H9 (cell line): ENCODE measurements around the gene RFX4. TPM values are rescaled to one million over a fixed set of nuclear protein-coding genes. Genes with fewer than 3 reads are reported as not detected.

Source experiments
- DNase-seq: peaks from one replicate; pipeline ENCODE4 v3.0.0-alpha.2; 2017
- H2AFZ ChIP-seq: one replicate; pipeline ENCODE4 v1.6.1; 2013; ENCODE audit warnings: mild to moderate bottlenecking, low read length, control low read depth, moderate library complexity
- H2AK5ac ChIP-seq: 2 replicates; pipeline ENCODE4 v1.6.1; 2013; ENCODE audit warnings: low read length, control low read depth, mixed read lengths; ENCODE audit not compliant: insufficient read length
- H2BK120ac ChIP-seq: one replicate; pipeline ENCODE4 v1.6.1; 2013; ENCODE audit warnings: low read depth, mild to moderate bottlenecking, low read length, control low read depth, inconsistent platforms; ENCODE audit not compliant: poor library complexity, severe bottlenecking
- H2BK12ac ChIP-seq: 2 replicates; pipeline ENCODE4 v1.6.1; 2013; ENCODE audit warnings: low read length, control low read depth, mixed read lengths, low read depth; ENCODE audit not compliant: insufficient read length
- H2BK15ac ChIP-seq: 2 replicates; pipeline ENCODE4 v1.6.1; 2013; ENCODE audit warnings: low read depth, low read length, control low read depth
- H2BK20ac ChIP-seq: one replicate; pipeline ENCODE4 v1.6.1; 2013; ENCODE audit warnings: low read depth, mild to moderate bottlenecking, low read length, control low read depth, inconsistent platforms; ENCODE audit not compliant: poor library complexity, severe bottlenecking
- H2BK5ac ChIP-seq: 2 replicates; pipeline ENCODE4 v1.6.1; 2013; ENCODE audit warnings: low read length, control low read depth, mixed read lengths; ENCODE audit not compliant: insufficient read length
- H3K14ac ChIP-seq: 2 replicates; pipeline ENCODE4 v1.6.1; 2013; ENCODE audit warnings: low read length, control low read depth; ENCODE audit not compliant: insufficient read depth
- H3K18ac ChIP-seq: 2 replicates; pipeline ENCODE4 v1.6.1; 2013; ENCODE audit warnings: low read depth, mild to moderate bottlenecking, mixed read lengths, low read length, control low read depth; ENCODE audit not compliant: insufficient read length
- H3K23ac ChIP-seq: 2 replicates; pipeline ENCODE4 v1.6.1; 2013; ENCODE audit warnings: low read length, control low read depth, mixed read lengths, low read depth; ENCODE audit not compliant: insufficient read length
- H3K23me2 ChIP-seq: 2 replicates; pipeline ENCODE4 v1.6.1; 2013; ENCODE audit warnings: low read depth, mild to moderate bottlenecking, mixed read lengths, low read length, control low read depth; ENCODE audit not compliant: insufficient read length, poor library complexity, severe bottlenecking
- H3K27ac ChIP-seq: 2 replicates; pipeline ENCODE4 v1.5.1; 2013; ENCODE audit warnings: low read length, control low read depth, mixed read lengths, low read depth; ENCODE audit not compliant: insufficient read length
- H3K27me3 ChIP-seq: 2 replicates; pipeline ENCODE4 v1.6.1; 2013; ENCODE audit warnings: low read length, control low read depth, inconsistent platforms; ENCODE audit not compliant: insufficient read depth
- H3K4ac ChIP-seq: 2 replicates; pipeline ENCODE4 v1.6.1; 2013; ENCODE audit warnings: low read depth, mild to moderate bottlenecking, control low read depth, inconsistent platforms, low read length, moderate library complexity
- H3K4me1 ChIP-seq: 2 replicates; pipeline ENCODE4 v1.6.1; 2013; ENCODE audit warnings: low read length, control low read depth, inconsistent platforms; ENCODE audit not compliant: insufficient read depth
- H3K4me2 ChIP-seq: 2 replicates; pipeline ENCODE4 v1.6.1; 2013; ENCODE audit warnings: low read length, control low read depth, mixed read lengths; ENCODE audit not compliant: insufficient read length, insufficient read depth
- H3K56ac ChIP-seq: 2 replicates; pipeline ENCODE4 v1.6.1; 2013; ENCODE audit warnings: low read depth, mild to moderate bottlenecking, mixed read lengths, low read length, control low read depth; ENCODE audit not compliant: insufficient read length
- H3K79me1 ChIP-seq: 2 replicates; pipeline ENCODE4 v1.6.1; 2013; ENCODE audit warnings: low read depth, mild to moderate bottlenecking, moderate library complexity, low read length, control low read depth, inconsistent platforms; ENCODE audit not compliant: insufficient read depth, poor library complexity, severe bottlenecking
- H3K79me2 ChIP-seq: 2 replicates; pipeline ENCODE4 v1.6.1; 2013; ENCODE audit warnings: low read length, control low read depth, inconsistent platforms; ENCODE audit not compliant: insufficient read depth
- H3K9ac ChIP-seq: 2 replicates; pipeline ENCODE4 v1.6.1; 2013; ENCODE audit warnings: low read length, control low read depth, mixed read lengths; ENCODE audit not compliant: insufficient read length; ENCODE audit errors: extremely low read depth
- H3K9me3 ChIP-seq: one replicate; pipeline ENCODE4 v1.6.1; 2013; ENCODE audit warnings: low read depth, low read length, inconsistent platforms; ENCODE audit not compliant: control insufficient read depth
- H3T11ph ChIP-seq: one replicate; pipeline ENCODE4 v1.6.1; 2013; ENCODE audit warnings: mild to moderate bottlenecking, low read length, control low read depth, inconsistent platforms
- H4K20me1 ChIP-seq: one replicate; pipeline ENCODE4 v1.6.1; 2013; ENCODE audit not compliant: control insufficient read depth, insufficient read length, insufficient read depth
- H4K5ac ChIP-seq: 2 replicates; pipeline ENCODE4 v1.6.1; 2013; ENCODE audit warnings: low read depth, mild to moderate bottlenecking, mixed read lengths, low read length, control low read depth; ENCODE audit not compliant: insufficient read length
- H4K8ac ChIP-seq: replicated peaks from 2 replicates; pipeline ENCODE4 v1.6.1; 2013; ENCODE audit warnings: low read length, control low read depth, mixed read lengths, low read depth; ENCODE audit not compliant: insufficient read length
- H4K91ac ChIP-seq: 2 replicates; pipeline ENCODE4 v1.6.1; 2013; ENCODE audit warnings: low read depth, mild to moderate bottlenecking, moderate library complexity, mixed read lengths, low read length, control low read depth; ENCODE audit not compliant: insufficient read length
- H3K27ac Mint-ChIP-seq, 3 experiments: 2 replicates in 2 of 3; 3 replicates in 1 of 3; pipeline ENCODE4 v1.8.0; 2020 to 2021; ENCODE audit warnings: mixed read lengths in 3 of 3, mild to moderate bottlenecking in 1 of 3, moderate library complexity in 1 of 3
- H3K27me3 Mint-ChIP-seq: 2 replicates; pipeline ENCODE4 v1.8.0; 2021; ENCODE audit warnings: low read depth, mild to moderate bottlenecking, moderate library complexity, mixed read lengths
- H3K36me3 Mint-ChIP-seq, 3 experiments: 2 replicates in 2 of 3; 3 replicates in 1 of 3; pipeline ENCODE4 v1.8.0; 2020 to 2021; ENCODE audit warnings: low read depth in 3 of 3, mixed read lengths in 3 of 3; ENCODE audit not compliant: insufficient read depth in 1 of 3
- H3K4me1 Mint-ChIP-seq, 2 experiments: 2 replicates each; pipeline ENCODE4 v1.8.0; 2020; ENCODE audit warnings: mixed read lengths in 2 of 2
- H3K4me3 Mint-ChIP-seq, 2 experiments: 2 replicates in 1 of 2; 3 replicates in 1 of 2; pipeline ENCODE4 v1.8.0; 2020 to 2021; ENCODE audit warnings: mild to moderate bottlenecking in 2 of 2, mixed read lengths in 2 of 2, moderate library complexity in 1 of 2
- H3K9me3 Mint-ChIP-seq, 2 experiments: 2 replicates in 1 of 2; 3 replicates in 1 of 2; pipeline ENCODE4 v1.8.0; 2020; ENCODE audit warnings: mild to moderate bottlenecking in 2 of 2, mixed read lengths in 2 of 2, moderate library complexity in 1 of 2
- total RNA-seq: library from RNA; stranded (reverse); gene quantifications from 2 replicates; pipeline ENCODE4 v1.2.1, GENCODE V29; 2021
- TF ChIP-seq, protein P1 (sequence below): fragments of 200-600 bp; sonication (generic); conservative IDR thresholded peaks from 3 replicates; pipeline ENCODE4 v1.8.0; 2021; ENCODE audit warnings: antibody characterized with exemption, mild to moderate bottlenecking

RFX4 gene
- total RNA-seq, 1 experiment from 2014 or later, result 0.57 TPM

- Histone ChIP-seq H3K27me3 (no peaks in the 10 kb centered on the region), H3K4me1 (no peaks in the 10 kb centered on the region), H3K23ac (no peak overlapping the region), H3K56ac (no peak overlapping the region), H3K79me2 (no peaks in the 10 kb centered on the region), H3K23me2 (no peaks in the 10 kb centered on the region), H2BK5ac (no peak overlapping the region), H4K20me1 (no peaks in the 10 kb centered on the region), H2AFZ (no peak overlapping the region), H2BK120ac (no peak overlapping the region), H2BK20ac (no peak overlapping the region), H3K4ac (no peak overlapping the region), H2AK5ac (no peak overlapping the region), H2BK15ac (no peak overlapping the region), H4K5ac (no peak overlapping the region), H2BK12ac (no peak overlapping the region), H3K14ac (no peak overlapping the region), H3K79me1 (no peaks in the 10 kb centered on the region), H3K4me2 (no peak overlapping the region), H3K9ac (no peak overlapping the region), H3T11ph (no peak overlapping the region), H4K91ac (no peak overlapping the region), H3K18ac (no peak overlapping the region), H3K27ac (no peak overlapping the region), H3K9me3 (no peaks in the 10 kb centered on the region), H4K8ac (no peak overlapping the region)
- TF ChIP-seq, protein P1, sequence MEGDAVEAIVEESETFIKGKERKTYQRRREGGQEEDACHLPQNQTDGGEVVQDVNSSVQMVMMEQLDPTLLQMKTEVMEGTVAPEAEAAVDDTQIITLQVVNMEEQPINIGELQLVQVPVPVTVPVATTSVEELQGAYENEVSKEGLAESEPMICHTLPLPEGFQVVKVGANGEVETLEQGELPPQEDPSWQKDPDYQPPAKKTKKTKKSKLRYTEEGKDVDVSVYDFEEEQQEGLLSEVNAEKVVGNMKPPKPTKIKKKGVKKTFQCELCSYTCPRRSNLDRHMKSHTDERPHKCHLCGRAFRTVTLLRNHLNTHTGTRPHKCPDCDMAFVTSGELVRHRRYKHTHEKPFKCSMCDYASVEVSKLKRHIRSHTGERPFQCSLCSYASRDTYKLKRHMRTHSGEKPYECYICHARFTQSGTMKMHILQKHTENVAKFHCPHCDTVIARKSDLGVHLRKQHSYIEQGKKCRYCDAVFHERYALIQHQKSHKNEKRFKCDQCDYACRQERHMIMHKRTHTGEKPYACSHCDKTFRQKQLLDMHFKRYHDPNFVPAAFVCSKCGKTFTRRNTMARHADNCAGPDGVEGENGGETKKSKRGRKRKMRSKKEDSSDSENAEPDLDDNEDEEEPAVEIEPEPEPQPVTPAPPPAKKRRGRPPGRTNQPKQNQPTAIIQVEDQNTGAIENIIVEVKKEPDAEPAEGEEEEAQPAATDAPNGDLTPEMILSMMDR, result no peak
- no peak for DNase-seq
- Mint-ChIP-seq H3K27ac (no peak overlapping the region), H3K27me3 (peaks cover 12% of the 10 kb centered on the region), H3K36me3 (peaks cover 0 to 5% (median 0%) of the 10 kb centered on the region in 3 experiments; a peak in 2 of 7 replicates), H3K4me3 (no peak overlapping the region), H3K9me3 (peaks cover 6 to 8% of the 10 kb centered on the region in 2 experiments), H3K4me1 (peaks cover 0 to 4% of the 10 kb centered on the region in 2 experiments; a peak in 1 of 4 replicates)
Observed at GRCh38 chr12:106625976-106626375, 43.2 kb downstream of the RFX4 start.
